WERI-Rb-1 (cell line): ENCODE data around the gene ARGLU1.

Experiments
- DNase-seq: peaks from one replicate; pipeline ENCODE4 v3.0.0-alpha.2; 2020
- H3K27ac ChIP-seq: fragments of 250-450 bp; sonication (Bioruptor Pico); 2 replicates; pipeline ENCODE4 v1.5.1; 2020; ENCODE audit warnings: mild to moderate bottlenecking, moderate library complexity
- H3K27me3 ChIP-seq: fragments of 250-450 bp; sonication (Bioruptor Pico); 2 replicates; pipeline ENCODE4 v1.5.1; 2021; ENCODE audit warnings: mild to moderate bottlenecking, low read depth, moderate library complexity; ENCODE audit not compliant: insufficient read depth, severe bottlenecking
- H3K36me3 ChIP-seq: fragments of 250-450 bp; sonication (Bioruptor Pico); 2 replicates; pipeline ENCODE4 v1.5.1; 2020; ENCODE audit warnings: mild to moderate bottlenecking, moderate library complexity
- H3K4me3 ChIP-seq: 2 replicates; pipeline ENCODE4 v1.5.1; 2011; ENCODE audit warnings: low read depth, mild to moderate bottlenecking, control low read depth, low read length
- H3K9me3 ChIP-seq: fragments of 250-450 bp; sonication (Bioruptor Pico); 2 replicates; pipeline ENCODE4 v1.5.1; 2021; ENCODE audit warnings: mild to moderate bottlenecking, moderate library complexity; ENCODE audit not compliant: severe bottlenecking
- CTCF ChIP-seq: IDR thresholded peaks from 2 replicates; pipeline ENCODE4 v1.5.1; 2011; ENCODE audit warnings: low read depth, mild to moderate bottlenecking, control low read depth, inconsistent platforms, low read length

ARGLU1 gene

GRCh38 chr13:106586648-106587166 is 18.8 kb upstream of the ARGLU1 start:
- TF ChIP-seq CTCF: no peak
- Histone ChIP-seq H3K36me3 (no peaks in the 10 kb centered on the region), H3K9me3 (peaks cover 20% of the 10 kb centered on the region), H3K27ac (no peak overlapping the region), H3K4me3 (no peak overlapping the region), H3K27me3 (no peaks in the 10 kb centered on the region)
- no peak for DNase-seq

GRCh38 chr13:106581225-106581624 is 13.3 kb upstream of the ARGLU1 start:
- no peak overlapping the region for H3K4me3 ChIP-seq
- H3K36me3 ChIP-seq: no peaks in the 10 kb centered on the region
- no peaks in the 10 kb centered on the region for H3K27me3 ChIP-seq
- peaks cover 15% of the 10 kb centered on the region for H3K9me3 ChIP-seq
- no peak overlapping the region for H3K27ac ChIP-seq
- TF ChIP-seq CTCF: no peak
- no peak for DNase-seq

DNA sequence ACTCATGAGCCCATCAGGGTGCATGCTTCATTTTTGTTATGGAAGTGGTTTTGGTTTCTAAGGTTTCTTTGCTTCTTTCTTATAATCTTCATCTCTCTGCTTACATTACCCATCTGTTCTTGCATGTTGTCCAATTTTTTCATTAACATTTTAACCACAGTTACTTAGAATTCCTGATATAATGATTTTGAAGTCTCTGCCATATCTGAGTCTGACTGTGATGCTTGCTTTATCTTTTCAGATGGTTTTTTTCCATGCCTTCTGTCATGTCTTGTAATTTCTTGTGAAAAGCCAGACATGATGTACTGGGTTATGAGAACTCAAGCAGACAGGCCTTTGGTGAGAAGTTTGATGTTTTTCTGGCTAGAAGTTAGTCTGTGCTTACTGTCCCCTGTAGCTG is 8.0 kb upstream of the ARGLU1 start:
- Histone ChIP-seq H3K27me3 (no peaks in the 10 kb centered on the region), H3K9me3 (no peaks in the 10 kb centered on the region), H3K36me3 (no peaks in the 10 kb centered on the region), H3K4me3 (no peak overlapping the region), H3K27ac (no peak overlapping the region)
- no peak for TF ChIP-seq CTCF
- DNase-seq: no peak

- no peaks in the 10 kb centered on the region for H3K9me3 ChIP-seq
- no peak for TF ChIP-seq CTCF
- DNase-seq: no peak
- H3K4me3 ChIP-seq: no peak overlapping the region
- H3K36me3 ChIP-seq: no peaks in the 10 kb centered on the region
- H3K27me3 ChIP-seq: no peaks in the 10 kb centered on the region
- H3K27ac ChIP-seq: no peak overlapping the region
Measured at GRCh38 chr13:106573868-106574267, 5.9 kb upstream of the ARGLU1 start.

DNA sequence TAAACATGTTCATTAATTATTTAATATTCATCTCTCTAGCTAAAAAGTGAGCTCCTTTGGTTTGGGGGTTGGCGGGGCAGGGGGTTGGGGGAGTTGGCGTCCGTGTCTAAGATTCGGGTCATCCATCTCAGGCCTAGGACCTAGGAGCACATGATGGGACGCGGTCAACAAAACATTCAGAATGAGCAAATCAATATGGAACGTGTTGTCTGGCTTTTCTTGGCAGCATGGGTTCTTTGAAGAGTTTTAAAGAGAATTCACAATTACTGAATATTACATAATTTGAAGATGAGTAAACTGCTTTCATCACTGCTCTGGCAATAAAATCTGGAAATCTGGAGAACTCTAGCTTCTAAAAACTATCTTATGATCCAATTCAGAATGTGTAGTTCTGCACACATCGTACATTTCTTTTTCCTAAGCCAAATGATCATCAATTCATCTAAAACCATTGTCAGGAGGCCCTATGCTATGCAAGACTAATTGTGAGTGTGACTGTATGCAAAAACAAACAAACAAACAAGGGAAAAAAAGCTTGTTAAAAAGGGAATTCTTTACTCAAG is 5.4 kb upstream of the ARGLU1 start:
- no peak overlapping the region for H3K27ac ChIP-seq
- no peak for DNase-seq
- no peak overlapping the region for H3K4me3 ChIP-seq
- TF ChIP-seq CTCF: no peak
- H3K36me3 ChIP-seq: no peaks in the 10 kb centered on the region
- H3K9me3 ChIP-seq: no peaks in the 10 kb centered on the region
- no peaks in the 10 kb centered on the region for H3K27me3 ChIP-seq

GRCh38 chr13:106570299-106570852 is 2.4 kb upstream of the ARGLU1 start:
- no peaks in the 10 kb centered on the region for H3K9me3 ChIP-seq
- no peak overlapping the region for H3K27ac ChIP-seq
- peak; percentile 38 for DNase-seq
- H3K27me3 ChIP-seq: no peaks in the 10 kb centered on the region
- TF ChIP-seq CTCF: no peak
- peaks cover 18% of the 10 kb centered on the region for H3K36me3 ChIP-seq
- no peak overlapping the region for H3K4me3 ChIP-seq
